ENCODE measurements around the gene EFL1. TPM values are rescaled to one million over a fixed set of nuclear protein-coding genes. Genes with fewer than 3 reads are reported as not detected.

EFL1 gene
- polyA plus RNA-seq, 12 donors = 9.3 to 17.8 (median 14.4) TPM; not detected in 1

DNA sequence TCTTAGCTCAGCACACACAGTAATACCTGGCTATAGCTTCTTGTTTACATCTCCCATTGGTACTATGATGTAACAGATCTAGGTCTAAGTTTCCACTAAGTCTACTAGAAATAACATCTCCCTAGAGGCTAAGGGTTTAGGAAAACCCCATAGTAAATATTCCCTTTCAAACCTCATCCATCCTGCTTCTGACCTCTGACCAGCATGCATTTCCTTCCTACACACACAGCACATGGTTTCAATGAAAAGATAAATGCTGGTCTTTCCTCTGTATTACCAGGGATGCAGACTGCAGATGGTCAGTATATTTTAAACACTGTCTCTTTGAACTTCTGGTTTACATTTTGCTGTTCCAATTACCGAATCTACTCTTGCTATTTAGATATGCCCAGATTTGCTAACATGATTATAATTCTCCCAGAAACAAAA, 96.6 kb downstream of the EFL1 start:
- DNase-seq = no peak

DNA sequence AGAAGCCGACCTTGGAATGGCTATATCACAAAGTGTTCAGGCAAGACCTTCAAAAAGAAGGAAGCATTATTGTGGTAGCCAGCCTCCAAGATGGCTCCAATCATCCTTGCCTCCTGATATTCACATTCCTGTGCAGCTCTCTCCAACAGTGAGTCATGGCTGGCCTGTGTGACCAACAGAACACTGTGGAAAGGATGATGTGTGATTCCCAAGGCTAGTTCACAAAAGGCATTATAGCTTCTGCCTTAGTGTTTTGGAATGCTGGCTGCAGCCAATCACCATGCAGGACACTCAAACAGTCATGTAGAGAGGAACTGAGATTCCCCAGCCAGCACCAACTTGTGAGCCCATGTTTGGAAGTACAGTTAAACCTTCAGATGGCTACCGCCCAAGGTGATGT, 102.6 kb downstream of the EFL1 start:
- no peak for DNase-seq

DNA sequence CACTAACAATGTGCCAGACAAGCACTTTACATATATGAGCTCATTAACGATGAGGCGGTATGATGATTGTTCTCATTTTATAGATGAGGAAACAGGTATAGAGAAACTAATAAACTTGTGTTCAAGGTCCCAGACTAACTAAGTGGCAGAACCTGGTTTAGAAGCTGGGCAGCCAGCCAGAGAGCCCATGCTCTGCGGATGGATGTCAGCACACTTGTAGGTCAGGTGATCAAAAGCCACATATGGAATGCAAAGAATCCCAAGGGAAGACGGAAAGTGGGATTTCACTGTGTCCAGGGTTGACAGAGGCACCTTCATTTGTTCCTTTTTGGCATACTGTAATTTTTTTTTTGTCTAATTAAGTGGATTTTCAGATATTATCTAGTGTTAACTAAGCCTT, 103.7 kb downstream of the EFL1 start:
- no peak for DNase-seq

DNA sequence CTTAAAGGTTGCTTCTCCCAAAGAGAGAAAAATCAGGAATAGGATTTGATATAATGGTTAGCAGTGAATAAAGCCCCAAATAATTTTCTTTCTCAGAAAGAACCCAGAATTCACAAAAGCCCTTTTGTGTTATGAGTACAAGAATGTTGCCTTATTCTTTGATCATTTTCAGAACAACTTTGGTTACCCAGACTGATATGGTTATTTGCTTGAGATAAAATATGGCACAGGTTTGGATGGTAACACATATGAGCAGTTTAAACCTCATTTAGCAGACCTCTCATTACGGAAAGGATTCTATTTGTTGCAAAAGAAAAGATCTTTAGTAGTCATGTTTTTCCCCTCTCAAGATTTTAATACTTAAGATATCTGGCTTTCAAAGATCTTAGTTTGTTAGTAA, 111.9 kb downstream of the EFL1 start:
- no peak for DNase-seq

DNA sequence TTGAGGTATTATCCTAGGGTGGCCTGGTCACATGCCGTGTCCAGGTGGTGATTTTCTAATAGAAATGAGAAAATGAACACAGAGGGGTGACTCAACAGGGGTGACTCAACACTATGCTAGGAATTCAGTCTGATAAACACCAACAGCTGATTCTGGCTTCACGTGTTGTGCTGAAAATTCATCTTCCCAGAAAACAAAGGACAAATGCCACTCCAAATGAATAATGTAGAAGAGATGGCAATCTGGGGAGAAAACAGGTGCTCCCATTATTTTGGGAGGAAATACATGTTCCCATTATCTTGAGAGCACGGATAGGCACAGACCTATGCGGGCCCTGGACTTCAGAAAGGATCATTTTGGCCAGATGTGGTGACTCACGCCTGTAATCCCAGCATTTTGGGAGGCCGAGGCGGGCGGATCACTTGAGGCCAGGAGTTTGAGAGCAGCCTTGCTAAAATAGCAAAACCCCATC, 115.5 kb downstream of the EFL1 start:
- no peak for DNase-seq

DNA sequence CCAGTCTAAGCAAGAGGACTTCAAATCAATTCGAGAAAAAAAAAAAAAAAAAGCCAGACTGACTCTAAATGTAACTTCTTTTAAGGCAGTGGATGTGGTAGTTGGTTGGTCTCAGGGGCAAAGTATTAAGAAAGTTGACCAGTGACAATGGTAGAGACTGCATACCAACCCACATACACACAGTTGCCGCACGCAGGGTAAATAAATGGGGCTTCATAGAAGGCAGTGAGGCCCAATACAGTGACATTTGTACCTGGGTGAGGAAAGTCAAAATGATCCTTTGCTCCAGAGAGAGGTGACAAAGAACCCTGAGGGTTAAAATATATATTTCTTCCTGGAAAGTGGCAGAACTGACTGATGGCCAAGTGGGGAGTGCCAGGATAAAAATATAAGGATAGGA, 116.0 kb downstream of the EFL1 start:
- DNase-seq = no peak

DNA sequence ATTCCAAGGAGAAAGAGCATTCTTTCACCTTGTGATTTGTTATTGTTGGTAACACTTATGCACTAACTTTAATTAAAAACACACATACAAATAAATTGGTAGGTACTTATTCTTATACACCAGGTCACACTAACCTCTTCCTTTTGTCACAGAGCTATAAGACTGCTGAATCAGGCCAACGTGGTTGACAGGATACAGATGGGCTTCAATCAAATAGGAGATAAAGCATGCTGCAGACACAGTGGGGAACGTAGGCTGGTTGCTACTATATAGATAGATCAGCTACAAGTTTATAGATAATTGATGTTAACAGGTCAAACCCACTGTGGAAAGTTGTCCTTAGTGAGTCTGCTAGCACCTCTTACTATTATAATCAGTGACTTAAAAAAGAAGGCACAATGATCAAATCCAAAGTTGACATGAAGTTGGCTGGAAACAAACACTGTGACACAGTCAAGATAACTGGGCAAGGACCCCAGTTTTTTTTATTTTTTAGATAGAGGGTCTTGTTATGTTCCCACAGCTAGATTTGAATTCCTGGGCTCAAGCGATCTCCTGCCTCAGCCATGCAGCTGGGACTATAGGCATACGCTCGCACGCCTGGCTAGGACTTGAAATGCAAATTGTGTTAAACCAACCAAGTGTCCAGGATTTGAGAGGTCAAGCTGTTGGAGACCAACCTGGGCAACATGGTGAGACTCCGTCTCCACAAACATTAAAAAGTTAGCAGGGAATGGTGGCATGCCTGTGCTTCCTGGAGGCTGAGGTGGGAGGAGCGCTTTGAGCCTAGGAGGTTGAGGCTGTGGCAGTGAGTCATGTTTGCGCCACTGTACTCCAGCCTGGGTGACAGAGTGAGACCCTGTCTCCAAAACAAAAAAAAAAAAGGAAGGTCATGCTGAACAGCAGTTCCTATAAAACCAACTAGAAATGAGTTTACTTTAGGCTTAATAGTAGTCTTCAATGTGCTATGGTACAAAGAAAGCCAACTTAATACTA, 118.8 kb downstream of the EFL1 start:
- no peak for DNase-seq

DNA sequence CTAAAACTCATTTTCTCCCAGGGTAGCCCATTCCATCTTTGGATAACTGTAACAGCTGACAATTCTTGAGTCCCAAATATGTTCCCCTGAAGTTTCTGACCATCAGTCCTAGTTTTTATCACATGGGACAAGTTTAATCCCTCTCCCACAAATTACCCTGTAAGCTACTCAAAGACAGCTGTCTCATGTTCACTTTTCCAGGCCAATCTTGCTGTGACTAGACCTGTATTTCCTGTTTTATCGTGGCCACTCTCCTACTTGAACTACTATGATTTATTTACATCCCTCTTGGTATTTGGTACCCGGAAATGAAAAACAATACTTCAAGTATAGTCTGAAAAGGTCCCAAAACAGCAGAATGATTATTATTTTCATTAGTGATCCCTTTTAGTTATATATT, 121.6 kb downstream of the EFL1 start:
- DNase-seq = no peak

DNA sequence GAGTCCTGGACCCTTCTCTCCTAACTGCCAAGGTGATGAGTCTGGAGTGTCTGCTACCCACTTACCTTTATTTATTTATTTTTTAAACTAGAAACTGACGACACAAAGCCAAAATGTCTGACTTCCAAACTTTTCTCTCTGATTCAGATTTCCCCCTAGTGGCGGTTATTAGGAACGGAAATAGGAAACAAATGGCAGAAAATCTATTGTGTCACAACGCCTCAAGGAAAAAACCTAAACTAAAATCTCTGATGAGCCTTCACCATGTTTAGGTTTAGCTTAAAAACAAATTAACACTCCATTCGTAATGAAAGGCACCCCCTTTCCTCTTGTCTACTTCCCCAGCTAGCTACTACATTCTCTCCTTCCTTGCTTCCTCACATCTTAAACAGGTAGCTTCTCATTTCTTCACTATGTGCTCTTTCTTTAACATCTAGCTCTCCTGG, 122.7 kb downstream of the EFL1 start:
- peak; percentile 50 for DNase-seq

DNA sequence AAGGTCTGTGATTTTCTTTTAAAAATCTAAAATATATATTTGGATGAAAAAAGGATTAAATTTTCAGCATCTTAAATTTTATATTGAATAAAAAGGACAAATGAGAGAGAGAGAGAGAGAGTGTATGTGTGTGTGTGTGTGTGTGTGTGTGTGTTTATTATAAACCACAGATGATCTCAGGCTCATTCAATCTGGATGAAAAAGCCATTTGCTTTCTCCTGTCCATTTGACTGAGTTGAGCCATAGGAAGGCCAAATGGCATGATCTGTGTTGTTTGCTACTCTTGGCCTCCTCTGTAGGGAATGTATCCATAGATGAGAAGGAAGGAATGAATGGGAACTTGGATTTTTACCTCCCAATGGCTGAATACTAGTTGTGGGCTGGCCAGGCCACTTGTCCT, 124.2 kb downstream of the EFL1 start:
- no peak for DNase-seq

DNA sequence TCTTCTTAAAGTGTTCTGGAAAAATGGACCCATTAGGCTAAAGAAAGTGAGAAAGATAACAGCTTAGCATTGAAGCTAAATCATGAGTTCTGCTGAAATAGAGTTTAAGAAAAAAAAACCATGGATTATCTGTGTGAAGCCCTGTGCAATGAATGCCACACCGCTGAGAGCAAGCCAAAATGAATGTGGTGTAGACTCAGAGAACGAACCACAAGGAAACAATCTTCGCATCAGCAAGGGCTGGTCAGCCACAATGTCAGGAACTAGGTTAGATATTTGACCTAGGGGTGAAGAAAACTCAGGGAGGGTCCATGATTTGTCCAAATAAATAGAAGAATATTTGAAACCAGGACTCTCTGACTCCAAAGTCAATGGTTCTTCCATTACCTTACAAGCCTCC, 125.3 kb downstream of the EFL1 start:
- no peak for DNase-seq

DNA sequence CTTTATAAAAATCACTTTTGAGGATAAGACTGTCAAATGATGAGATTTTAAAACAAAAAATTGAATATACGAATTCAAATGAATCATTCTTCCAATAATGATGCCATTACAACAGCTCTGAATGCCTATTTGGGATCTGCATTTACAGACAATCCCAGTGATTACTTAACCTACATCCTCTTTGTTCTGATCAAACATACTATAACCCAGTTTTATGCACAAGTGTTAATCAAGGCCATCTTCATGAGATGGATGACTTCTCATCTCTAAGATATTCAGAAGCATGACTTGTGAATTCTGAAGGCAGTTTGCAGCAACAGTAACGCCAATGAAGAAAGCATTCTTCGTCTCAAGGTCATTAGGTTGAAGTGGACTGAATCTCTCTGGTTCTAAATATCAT, 126.4 kb downstream of the EFL1 start:
- no peak for DNase-seq

DNA sequence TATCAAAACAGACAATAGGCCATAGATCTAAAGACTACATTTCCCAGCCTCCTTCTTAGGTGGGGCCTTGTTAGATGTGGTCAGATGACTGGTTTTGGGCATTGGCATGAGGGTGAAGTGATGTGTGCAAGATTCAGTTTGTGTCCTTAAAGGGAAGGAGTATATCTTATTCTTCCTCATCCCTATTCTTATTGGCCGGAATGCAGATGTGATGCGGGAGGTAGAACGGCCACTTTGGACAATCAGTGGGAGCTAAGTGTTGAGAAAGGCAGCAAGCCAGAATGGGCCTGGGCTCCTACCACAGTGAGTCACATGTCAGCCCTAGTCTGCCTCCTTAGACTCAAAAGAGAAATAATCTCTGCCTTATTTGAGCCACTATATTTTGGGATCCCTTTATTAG, 126.9 kb downstream of the EFL1 start:
- DNase-seq = no peak

DNA sequence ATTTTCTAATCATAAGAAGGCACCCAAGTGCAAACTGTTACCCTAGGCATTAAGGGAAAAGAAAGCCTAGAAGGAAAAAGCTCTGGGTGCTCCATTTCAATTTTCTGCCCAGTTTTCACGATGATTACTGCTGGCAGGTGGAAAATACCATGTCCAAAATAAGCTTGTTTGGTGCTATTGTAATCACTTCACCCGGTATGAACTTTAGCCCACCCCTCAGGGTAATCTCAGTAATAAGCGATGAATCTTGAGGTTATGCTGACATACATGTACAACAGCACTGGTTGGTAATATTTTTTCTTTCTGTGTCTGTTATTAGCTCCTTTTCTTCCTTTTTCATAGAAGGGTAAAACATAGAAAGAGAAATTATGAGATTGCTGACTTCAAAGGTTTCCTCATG, 128.1 kb downstream of the EFL1 start:
- DNase-seq = no peak

DNA sequence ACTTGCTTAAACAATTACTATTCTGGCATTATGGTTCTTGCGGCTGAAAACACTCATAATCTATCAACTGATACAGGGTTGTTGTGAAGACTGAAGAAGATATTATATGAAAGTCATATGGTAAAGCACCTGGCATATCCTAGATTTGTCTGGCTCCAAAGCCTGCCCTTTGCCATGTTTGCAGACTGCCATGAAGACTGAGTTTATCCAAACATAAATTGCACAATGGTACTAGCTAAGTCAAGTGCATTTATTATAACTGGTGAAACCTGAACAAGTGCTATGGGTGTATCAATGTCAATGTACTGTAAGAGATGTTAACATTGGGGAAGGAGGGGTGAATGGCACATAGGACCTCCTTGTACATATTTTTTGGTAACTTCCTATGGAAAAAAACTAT, 129.3 kb downstream of the EFL1 start:
- DNase-seq = no peak

DNA sequence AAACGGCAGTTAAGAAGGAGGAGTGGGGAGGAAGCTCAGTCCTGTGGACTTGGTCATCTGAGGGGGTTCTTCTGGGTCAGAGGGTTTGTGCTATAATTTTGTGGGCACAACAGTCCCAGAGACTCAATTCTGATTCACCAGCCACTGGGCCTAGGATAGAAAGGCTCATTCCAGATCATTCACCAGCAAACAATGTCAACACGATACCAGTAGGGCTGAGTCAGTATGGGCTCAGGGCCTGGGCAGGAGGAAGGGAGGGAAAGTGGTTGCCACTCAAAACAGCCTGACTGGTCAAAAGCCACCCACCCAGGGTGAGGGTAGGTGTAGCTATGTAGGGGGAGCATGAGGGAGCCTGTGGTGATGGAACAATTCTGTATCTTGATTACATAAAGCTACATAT, 129.8 kb downstream of the EFL1 start:
- no peak for DNase-seq

DNA sequence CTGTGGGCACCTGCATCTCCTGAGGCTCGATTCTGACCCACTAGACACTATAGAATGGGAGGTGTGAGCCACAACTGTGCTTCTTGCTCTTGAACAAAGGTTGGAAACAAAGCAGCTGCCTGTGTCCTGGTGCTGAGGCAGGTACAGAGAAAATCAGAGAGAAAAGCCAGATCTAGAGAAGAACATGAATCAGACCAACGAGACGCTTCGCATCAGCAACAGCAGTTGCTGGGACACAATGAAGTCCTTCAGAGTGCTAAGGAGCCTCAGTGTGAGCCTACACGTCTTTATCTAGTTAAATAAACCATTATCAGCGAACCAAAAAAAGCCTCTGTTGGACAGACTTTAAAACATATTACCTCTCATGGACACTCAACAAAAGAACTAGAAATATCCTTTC, 130.4 kb downstream of the EFL1 start:
- DNase-seq = no peak

DNA sequence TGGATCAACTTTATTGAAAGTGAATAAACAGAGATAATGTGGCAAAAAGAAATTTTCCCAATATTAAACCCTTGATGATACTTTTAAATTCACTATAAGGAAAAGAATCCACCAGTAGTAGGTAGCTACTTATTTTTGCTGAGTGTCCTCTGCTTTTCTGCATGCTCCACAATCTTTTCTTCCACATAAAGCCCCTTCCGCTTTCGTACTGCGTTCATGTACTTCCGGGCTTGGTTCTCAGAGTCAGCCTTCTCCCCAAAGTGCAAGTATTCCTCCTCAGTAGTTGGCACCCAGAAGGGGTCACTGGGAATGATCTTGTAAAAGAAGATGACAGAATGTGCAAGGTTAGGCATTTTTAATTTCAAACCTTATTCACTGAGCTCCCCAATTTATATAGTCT, 132.3 kb downstream of the EFL1 start:
- DNase-seq = no peak

DNA sequence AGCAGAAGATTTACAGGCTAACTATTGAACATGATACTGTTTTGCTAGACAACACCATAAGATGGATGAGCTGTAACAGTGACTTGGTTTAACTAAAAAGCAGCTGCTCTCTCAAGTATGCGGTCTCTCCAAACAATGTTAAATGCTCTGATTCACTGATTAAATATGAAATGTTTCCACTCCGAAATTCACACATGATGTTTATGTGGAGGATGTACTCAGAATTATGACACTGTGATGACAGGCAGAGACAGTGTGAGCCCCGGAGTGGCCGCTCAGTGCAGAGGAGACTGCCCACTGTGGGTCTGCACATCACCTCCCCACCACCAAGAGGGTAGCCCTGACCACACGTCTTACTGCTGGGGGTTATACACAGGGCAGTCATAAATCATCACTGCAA, 132.8 kb downstream of the EFL1 start:
- DNase-seq = no peak

DNA sequence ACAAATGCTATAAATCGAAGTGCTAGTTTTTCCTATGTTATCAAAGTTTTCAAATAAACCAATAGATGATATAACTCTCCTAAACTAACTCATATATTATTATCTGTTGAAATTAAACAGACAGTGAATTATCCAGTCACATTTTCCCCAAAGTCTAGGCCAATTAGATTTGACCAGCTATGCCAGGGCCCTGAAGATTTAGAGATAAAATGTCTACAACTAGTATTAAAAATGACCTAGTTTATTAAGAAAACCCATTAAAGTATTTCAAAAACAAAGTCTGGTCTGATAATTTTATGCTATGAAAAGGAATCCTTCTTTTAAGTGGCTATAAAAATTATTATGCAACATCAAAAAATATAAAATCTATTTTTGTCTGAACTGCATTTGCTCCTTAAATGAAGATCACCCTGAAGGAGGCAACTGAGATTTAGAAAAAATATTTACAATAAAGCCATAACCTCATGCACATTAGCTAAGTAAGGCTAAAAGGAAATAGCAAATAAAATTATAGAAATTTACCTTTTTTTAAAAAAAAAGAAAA, 133.3 kb downstream of the EFL1 start:
- no peak for DNase-seq

DNA sequence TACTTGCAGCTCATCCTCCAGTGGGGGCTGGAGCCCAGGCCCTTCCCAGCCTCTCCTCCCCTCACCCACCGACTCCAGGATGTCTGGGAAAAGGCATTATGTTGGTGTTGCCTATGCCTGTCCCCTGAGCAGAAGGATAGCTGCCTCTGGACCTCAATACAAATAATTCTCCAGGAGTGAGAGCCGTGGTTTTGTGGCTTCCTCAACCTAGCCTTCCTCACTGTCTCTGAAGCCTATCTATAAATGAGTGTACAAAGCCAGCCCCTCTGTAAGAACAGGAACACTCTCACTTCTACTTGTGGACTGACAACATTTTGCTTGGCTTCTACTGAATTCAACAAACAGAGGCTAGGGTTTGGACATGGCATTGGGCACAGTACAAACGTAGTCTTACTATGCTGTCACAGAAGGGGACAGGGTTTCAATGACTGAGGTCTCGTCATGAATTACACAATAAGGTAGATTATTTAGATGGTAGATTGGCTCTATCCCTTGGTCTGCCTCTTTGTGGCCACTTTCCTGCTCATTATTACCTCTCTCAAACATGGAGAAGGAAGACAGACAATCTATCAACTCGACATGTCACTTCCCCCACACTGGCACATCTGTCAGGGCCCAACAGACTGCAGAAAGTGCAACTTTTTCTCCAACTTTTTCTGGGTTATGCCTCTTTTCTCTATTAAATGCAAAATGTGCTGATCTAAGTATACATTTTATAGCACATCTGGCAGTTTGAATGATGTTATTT, 134.0 kb downstream of the EFL1 start:
- no peak for DNase-seq

DNA sequence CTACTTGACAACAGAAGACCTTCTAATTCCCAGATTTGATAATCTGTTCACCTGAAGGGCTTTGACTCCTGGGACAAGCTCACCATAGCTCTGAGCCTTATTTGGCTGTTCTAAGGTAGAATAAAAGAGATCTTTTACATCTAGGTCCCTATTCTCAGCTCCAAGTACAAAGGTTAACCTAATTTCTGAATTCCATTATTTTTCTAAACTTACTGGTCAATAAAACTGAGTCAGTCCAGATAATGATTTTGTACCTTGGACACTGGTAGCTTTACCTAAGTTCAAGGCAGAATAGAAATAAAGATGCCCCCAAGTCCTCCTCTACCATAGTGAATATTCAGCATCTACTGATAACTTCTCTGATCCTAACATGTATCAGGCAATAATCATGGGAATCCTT, 135.0 kb downstream of the EFL1 start:
- no peak for DNase-seq

DNA sequence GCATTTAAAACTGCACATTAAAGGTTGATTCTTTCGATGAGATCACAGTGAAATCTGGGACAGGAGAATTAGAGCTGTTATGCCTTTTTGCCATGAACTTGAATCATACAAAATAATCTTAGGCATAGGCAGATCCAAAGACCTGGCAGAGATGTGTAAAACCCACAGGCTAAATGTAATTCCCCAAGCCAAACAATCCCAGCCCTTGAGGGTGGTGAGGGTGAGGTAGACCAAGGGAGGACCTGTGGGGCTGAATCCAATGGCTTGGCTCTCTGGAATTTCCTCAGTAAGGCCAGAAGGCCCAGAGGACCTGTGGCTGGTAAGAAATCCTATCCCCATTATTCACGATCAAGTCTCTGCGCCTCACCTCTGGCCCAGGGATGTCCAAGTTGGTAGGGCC, 136.2 kb downstream of the EFL1 start:
- no peak for DNase-seq
